ENCODE results near the gene CYB5A. TPM values are rescaled to one million over a fixed set of nuclear protein-coding genes. Genes with fewer than 3 reads are reported as not detected.

Gene CYB5A
- total and polyA plus RNA-seq, 2 experiments from 2014 or later: 273 to 457 TPM

GRCh38 chr18:74248595-74248994 lies 43.2 kb downstream of the CYB5A start:
- no peaks in the 10 kb centered on the region for H3K9me3 ChIP-seq (ENCODE audit: low read depth)
- no peaks in the 10 kb centered on the region for H3K79me2 ChIP-seq
- DNase-seq (ENCODE audit: low spot score): no peak
- H3K27ac ChIP-seq: peak overlapping the region; percentile 32
- H3K4me2 ChIP-seq: no peak overlapping the region
- TF ChIP-seq EZH2 (IDR thresholded peaks at IDR 0.05; ENCODE audit: borderline replicate concordance) (no peak), CTCF (IDR thresholded peaks at IDR 0.05; ENCODE audit: poor library complexity) (no peak)
- no peaks in the 10 kb centered on the region for H3K27me3 ChIP-seq
- WGBS (ENCODE audit: low lambda C conversion rate, missing lambda C conversion rate): 69% methylated on average over 4 of the region's 4 CpGs
- no peaks in the 10 kb centered on the region for H3K36me3 ChIP-seq (replicated peaks; ENCODE audit: insufficient read depth, low read depth)
- no peak overlapping the region for H2AFZ ChIP-seq
- no peaks in the 10 kb centered on the region for H4K20me1 ChIP-seq (ENCODE audit: insufficient read depth, poor library complexity, severe bottlenecking)
- peaks cover 22% of the 10 kb centered on the region for H3K4me1 ChIP-seq (ENCODE audit: insufficient read depth)
- H3K9me2 ChIP-seq (replicated peaks; ENCODE audit: insufficient read depth): no peaks in the 10 kb centered on the region
- H3K4me3 ChIP-seq: no peak overlapping the region

- H3K79me2 ChIP-seq: no peaks in the 10 kb centered on the region
- H2AFZ ChIP-seq: no peak overlapping the region
- no peak overlapping the region for H3K4me2 ChIP-seq
- no peaks in the 10 kb centered on the region for H3K27me3 ChIP-seq
- peak overlapping the region; percentile 32 for H3K27ac ChIP-seq
- H3K9me3 ChIP-seq (ENCODE audit: low read depth): no peaks in the 10 kb centered on the region
- WGBS (ENCODE audit: low lambda C conversion rate, missing lambda C conversion rate): 97% methylated on average over 6 of the region's 6 CpGs
- TF ChIP-seq EZH2phosphoT487 (IDR thresholded peaks at IDR 0.05; ENCODE audit: low read depth, severe bottlenecking, unreplicated experiment) (no peak), CTCF (IDR thresholded peaks at IDR 0.05; ENCODE audit: poor library complexity) (no peak), EZH2 (IDR thresholded peaks at IDR 0.05; ENCODE audit: borderline replicate concordance) (no peak)
- H4K20me1 ChIP-seq (ENCODE audit: insufficient read depth, poor library complexity, severe bottlenecking): no peaks in the 10 kb centered on the region
- peaks cover 25% of the 10 kb centered on the region for H3K4me1 ChIP-seq (ENCODE audit: insufficient read depth)
- no peaks in the 10 kb centered on the region for H3K36me3 ChIP-seq (replicated peaks; ENCODE audit: insufficient read depth, low read depth)
- no peak overlapping the region for H3K4me3 ChIP-seq
- DNase-seq (ENCODE audit: low spot score): no peak
- H3K9me2 ChIP-seq (replicated peaks; ENCODE audit: insufficient read depth): no peaks in the 10 kb centered on the region
Observed at GRCh38 chr18:74248189-74248588, 43.6 kb downstream of the CYB5A start.

- peaks cover 16% of the 10 kb centered on the region for H3K4me1 ChIP-seq (ENCODE audit: insufficient read depth)
- TF ChIP-seq CTCF (IDR thresholded peaks at IDR 0.05; ENCODE audit: poor library complexity) (no peak), EZH2 (IDR thresholded peaks at IDR 0.05; ENCODE audit: borderline replicate concordance) (no peak), EZH2phosphoT487 (IDR thresholded peaks at IDR 0.05; ENCODE audit: low read depth, severe bottlenecking, unreplicated experiment) (no peak)
- H2AFZ ChIP-seq: no peak overlapping the region
- H3K4me3 ChIP-seq: no peak overlapping the region
- H3K9me3 ChIP-seq (ENCODE audit: low read depth): no peaks in the 10 kb centered on the region
- no peaks in the 10 kb centered on the region for H3K36me3 ChIP-seq (replicated peaks; ENCODE audit: insufficient read depth, low read depth)
- H3K4me2 ChIP-seq: no peak overlapping the region
- H3K27me3 ChIP-seq: no peaks in the 10 kb centered on the region
- H4K20me1 ChIP-seq (ENCODE audit: insufficient read depth, poor library complexity, severe bottlenecking): no peaks in the 10 kb centered on the region
- H3K9me2 ChIP-seq (replicated peaks; ENCODE audit: insufficient read depth): no peaks in the 10 kb centered on the region
- no peak for DNase-seq (ENCODE audit: low spot score)
- H3K27ac ChIP-seq: no peak overlapping the region
- 91% methylated on average over 2 of the region's 2 CpGs for WGBS (ENCODE audit: low lambda C conversion rate, missing lambda C conversion rate)
- H3K79me2 ChIP-seq: no peaks in the 10 kb centered on the region
Observed at GRCh38 chr18:74244554-74244953, 47.2 kb downstream of the CYB5A start.

GRCh38 chr18:74243127-74243526 lies 48.6 kb downstream of the CYB5A start:
- Histone ChIP-seq H3K36me3 (replicated peaks; ENCODE audit: insufficient read depth, low read depth) (no peaks in the 10 kb centered on the region), H3K27me3 (no peaks in the 10 kb centered on the region), H3K27ac (peak overlapping the region; percentile 47), H3K9me3 (ENCODE audit: low read depth) (no peaks in the 10 kb centered on the region), H4K20me1 (ENCODE audit: insufficient read depth, poor library complexity, severe bottlenecking) (no peaks in the 10 kb centered on the region), H3K79me2 (no peaks in the 10 kb centered on the region), H3K4me1 (ENCODE audit: insufficient read depth) (peaks cover 14% of the 10 kb centered on the region), H3K9me2 (replicated peaks; ENCODE audit: insufficient read depth) (no peaks in the 10 kb centered on the region), H2AFZ (peak overlapping the region; percentile 23), H3K4me2 (peak overlapping the region; percentile 71), H3K4me3 (no peak overlapping the region)
- no peak for DNase-seq (ENCODE audit: low spot score)
- TF ChIP-seq EZH2phosphoT487 (IDR thresholded peaks at IDR 0.05; ENCODE audit: low read depth, severe bottlenecking, unreplicated experiment): no peak
- no peak for TF ChIP-seq CTCF (IDR thresholded peaks at IDR 0.05; ENCODE audit: poor library complexity)
- TF ChIP-seq EZH2 (IDR thresholded peaks at IDR 0.05; ENCODE audit: borderline replicate concordance): no peak
- 40% methylated on average over 4 of the region's 4 CpGs for WGBS (ENCODE audit: low lambda C conversion rate, missing lambda C conversion rate)

Measured in hepatocyte (in vitro differentiated cells).